GM12878 (cell line): ENCODE results near the gene RDH5. TPM values are rescaled to one million over a fixed set of nuclear protein-coding genes. Genes with fewer than 3 reads are reported as not detected.

Experiments
- ATAC-seq: fragments of 200-7000 bp; cut with Tn5 transposase; 3 replicates; pipeline ENCODE4 v1.9.1; 2020; ENCODE audit warnings: mild to moderate bottlenecking, moderate library complexity
- BruUV-seq: library from RNA; stranded (reverse); fragments of 400-500 nt; replicated peaks from 2 replicates; lab custom pipeline; 2021; lab: Mats Ljungman, UMichigan
- CTCF ChIA-PET: fragments of 300-600 bp; sonication (Branson Sonifier 250); formaldehyde crosslinking; extraction: SDS; loops from one replicate; lab custom pipeline; 2021; ENCODE audit warnings: inconsistent platforms; lab: Yijun Ruan, JAX
- POLR2A ChIA-PET: fragments of 350-600 bp; formaldehyde crosslinking; extraction: SDS; loops from one replicate; lab custom pipeline; 2021; ENCODE audit warnings: inconsistent platforms; lab: Charles Lee
- RAD21 ChIA-PET: fragments of 300-600 bp; sonication (Branson Sonifier 250); formaldehyde crosslinking; loops from one replicate; lab custom pipeline; 2023; ENCODE audit warnings: antibody characterized with exemption; ENCODE audit not compliant: unreplicated experiment; lab: Charles Lee
- SMC1A ChIA-PET: fragments of 300-600 bp; sonication (Branson Sonifier 250); formaldehyde crosslinking; loops from one replicate; lab custom pipeline; 2023; ENCODE audit not compliant: unreplicated experiment, uncharacterized antibody; lab: Charles Lee
- DNase-seq: peaks from one replicate; pipeline ENCODE4 v3.0.0-alpha.2; 2011; ENCODE audit warnings: low read depth, low spot score
- FAIRE-seq: peaks from 3 replicates; lab custom pipeline; 2011; peaks lifted over from hg19 to GRCh38; lab: Jason Lieb, UNC
- H2AFZ ChIP-seq: 2 replicates; pipeline ENCODE4 v1.6.0; 2011; ENCODE audit warnings: low read depth, low read length, control low read depth; ENCODE audit not compliant: control insufficient read depth
- H3K27ac ChIP-seq: 2 replicates; pipeline ENCODE4 v1.5.1; 2011; ENCODE audit warnings: control low read depth; ENCODE audit not compliant: control insufficient read depth, insufficient read depth
- H3K27me3 ChIP-seq, 2 experiments: replicated peaks in 1 of 2; 2 replicates each; pipeline versions ENCODE4 v1.6.0 to v1.6.1; 2011; ENCODE audit warnings: low read length in 1 of 2; ENCODE audit not compliant: control insufficient read depth in 2 of 2, insufficient read depth in 2 of 2
- H3K36me3 ChIP-seq, 2 experiments: 2 replicates each; pipeline ENCODE4 v1.5.1; 2011; ENCODE audit warnings: low read length in 1 of 2; ENCODE audit not compliant: control insufficient read depth in 2 of 2, insufficient read depth in 2 of 2
- H3K4me1 ChIP-seq: 2 replicates; pipeline ENCODE4 v1.6.1; 2011; ENCODE audit warnings: mild to moderate bottlenecking, low read length, moderate library complexity, mixed read lengths; ENCODE audit not compliant: control insufficient read depth, insufficient read depth
- H3K4me2 ChIP-seq: 2 replicates; pipeline ENCODE4 v1.6.0; 2011; ENCODE audit warnings: control low read depth; ENCODE audit not compliant: control insufficient read depth, insufficient read depth
- H3K4me3 ChIP-seq: fragments of 200-600 bp; sonication (generic); 2 replicates; pipeline ENCODE4 v1.5.1; 2016
- H3K79me2 ChIP-seq: 2 replicates; pipeline ENCODE4 v1.6.0; 2011; ENCODE audit warnings: low read length; ENCODE audit not compliant: control insufficient read depth, insufficient read depth
- H3K9ac ChIP-seq: 2 replicates; pipeline ENCODE4 v1.8.0; 2011; ENCODE audit warnings: low read length, control low read depth, mixed read lengths; ENCODE audit not compliant: control insufficient read depth, insufficient read depth
- H3K9me3 ChIP-seq: replicated peaks from 3 replicates; pipeline ENCODE4 v1.5.1; 2011; ENCODE audit warnings: mild to moderate bottlenecking, low read length; ENCODE audit not compliant: control insufficient read depth, insufficient read depth
- H4K20me1 ChIP-seq: 2 replicates; pipeline ENCODE4 v1.6.0; 2011; ENCODE audit not compliant: control insufficient read depth, insufficient read depth
- BCL11A ChIP-seq: IDR thresholded peaks from 2 replicates; pipeline ENCODE4 v1.6.1; 2011; ENCODE audit warnings: low read depth, low read length
- CBX3 ChIP-seq: fragments of 200-600 bp; sonication (generic); IDR thresholded peaks from 2 replicates; pipeline ENCODE4 v1.6.1; 2016; ENCODE audit warnings: low read depth, borderline replicate concordance
- CHD2 ChIP-seq: IDR thresholded peaks from 2 replicates; pipeline ENCODE4 v1.6.1; 2011; ENCODE audit warnings: low read depth, low read length, improper control_type of control experiment, borderline replicate concordance
- CHD4 ChIP-seq: fragments of 200-600 bp; sonication (generic); IDR thresholded peaks from 2 replicates; pipeline ENCODE4 v1.6.1; 2016; ENCODE audit warnings: mild to moderate bottlenecking
- CREB1 ChIP-seq: IDR thresholded peaks from 2 replicates; pipeline ENCODE4 v1.6.1; 2012; ENCODE audit warnings: low read depth, mild to moderate bottlenecking, inconsistent platforms
- EP300 ChIP-seq, 2 experiments: fragments of 150-350 bp in 1 of 2; IDR thresholded peaks; 2 replicates each; pipeline ENCODE4 v1.6.1; 2011 to 2012; ENCODE audit warnings: low read depth in 2 of 2, low read length in 2 of 2, borderline replicate concordance in 1 of 2, improper control_type of control experiment in 1 of 2, inconsistent platforms in 1 of 2; ENCODE audit not compliant: control insufficient read depth in 1 of 2
- FOXK2 ChIP-seq: fragments of 450-650 bp; IDR thresholded peaks from 2 replicates; pipeline ENCODE4 v1.6.1; 2017; ENCODE audit warnings: mild to moderate bottlenecking, moderate library complexity
- KAT2A ChIP-seq: conservative IDR thresholded peaks from 2 replicates; pipeline ENCODE4 v1.6.1; 2011; ENCODE audit warnings: low read depth, low read length; ENCODE audit not compliant: control insufficient read depth
- MEF2B ChIP-seq: fragments of 450-650 bp; IDR thresholded peaks from 2 replicates; pipeline ENCODE4 v1.6.1; 2018; ENCODE audit warnings: mild to moderate bottlenecking, moderate library complexity; ENCODE audit not compliant: partially characterized antibody, poor library complexity, severe bottlenecking
- RBBP5 ChIP-seq: fragments of 200-600 bp; sonication (generic); conservative IDR thresholded peaks from 2 replicates; pipeline ENCODE4 v1.6.1; 2016
- SMAD5 ChIP-seq: IDR thresholded peaks from 2 replicates; pipeline ENCODE4 v1.6.1; 2016; ENCODE audit warnings: antibody characterized with exemption, low read depth
- SREBF2 ChIP-seq: IDR thresholded peaks from 2 replicates; pipeline ENCODE4 v1.6.1; 2012; ENCODE audit warnings: mild to moderate bottlenecking, low read length
- TAF1 ChIP-seq: IDR thresholded peaks from 2 replicates; pipeline ENCODE4 v1.6.1; 2011; ENCODE audit warnings: mild to moderate bottlenecking, low read depth, low read length, borderline replicate concordance
- TCF12 ChIP-seq: IDR thresholded peaks from 2 replicates; pipeline ENCODE4 v1.6.1; 2011; ENCODE audit warnings: low read depth, mild to moderate bottlenecking, low read length
- WGBS: methylation state at CpG from one replicate; pipeline ENCODE4 v1.1.6; 2016; ENCODE audit warnings: low lambda C conversion rate; ENCODE audit not compliant: insufficient replicate concordance, insufficient coverage; ENCODE audit errors: missing lambda C conversion rate; 5-methylcytosine and 5-hydroxymethylcytosine counted together
- in situ Hi-C: fragments of 300-500 bp; cut with MboI; formaldehyde crosslinking; loops from 9 replicates; pipeline ENCODE4 v1.14.3; 2018; ENCODE audit warnings: mixed read lengths
- intact Hi-C: fragments of 100-400 bp; cut with micrococcal nuclease; formaldehyde crosslinking; loops from one replicate; pipeline ENCODE4 v1.14.2; 2022; ENCODE audit not compliant: unreplicated experiment
- polyA plus RNA-seq, 11 experiments: library from polyadenylated mRNA; depleted of rRNA in 4 of 11; unstranded in 6 of 11; stranded (reverse) in 5 of 11; fragments of >200 nt; fragmentation: Nextera tagmentation in 4 of 11; fragmentation: Illumina TruSeq in 1 of 11; extraction: Ambion mirVana in 4 of 11; extraction: Trizol in 1 of 11; gene quantifications; 1 replicate in 1 of 11; 2 replicates in 10 of 11; pipeline versions ENCODE4 v1.2.1 to v1.2.3, GENCODE V29; 2011 to 2016; ENCODE audit warnings: inconsistent platforms in 2 of 11, missing spikeins in 2 of 11, low read depth in 1 of 11
- total RNA-seq, 4 experiments: library from RNA; depleted of rRNA in 3 of 4; stranded (reverse); fragments of >200 nt in 3 of 4; fragmentation: Illumina TruSeq in 1 of 4; extraction: Trizol in 1 of 4; gene quantifications; 2 replicates each; pipeline versions ENCODE4 v1.2.1 to v1.2.3, GENCODE V29; 2013 to 2021

Gene RDH5
- total and polyA plus RNA-seq, 10 of the 15 experiments (the other 5 are each of a cell fraction or from before 2014, with no cell fraction given) = 2.6 to 11.6 (median 7.3) TPM

GRCh38 chr12:55685671-55686070 is 34.5 kb upstream of the RDH5 start:
- RAD21 ChIA-PET = no interaction called here
- TF ChIP-seq KAT2A = no peak
- no peak for TF ChIP-seq CBX3
- TF ChIP-seq, all 136 proteins: peak for 0
- SMC1A ChIA-PET = no interaction called here
- peaks cover 16% of the 10 kb centered on the region for H3K4me1 ChIP-seq
- intact Hi-C loops (no loop called here), in situ Hi-C loops (no loop called here)
- no peaks in the 10 kb centered on the region; a peak in 1 of 4 replicates for H3K27me3 ChIP-seq
- H3K9me3 ChIP-seq = no peaks in the 10 kb centered on the region
- BruUV-seq = no TSS peak
- H3K9ac ChIP-seq = no peak overlapping the region
- H3K36me3 ChIP-seq = no peaks in the 10 kb centered on the region
- POLR2A ChIA-PET = no interaction called here
- DNase-seq (no peak), FAIRE-seq (no peak), ATAC-seq (no peak)
- no peak overlapping the region for H2AFZ ChIP-seq
- no peaks in the 10 kb centered on the region for H3K79me2 ChIP-seq
- CTCF ChIA-PET = no interaction called here
- no peak overlapping the region for H3K4me3 ChIP-seq
- no peaks in the 10 kb centered on the region for H4K20me1 ChIP-seq
- H3K27ac ChIP-seq = no peak overlapping the region
- no peak overlapping the region for H3K4me2 ChIP-seq
- 9% methylated on average over 5 of the region's 5 CpGs for WGBS

DNA sequence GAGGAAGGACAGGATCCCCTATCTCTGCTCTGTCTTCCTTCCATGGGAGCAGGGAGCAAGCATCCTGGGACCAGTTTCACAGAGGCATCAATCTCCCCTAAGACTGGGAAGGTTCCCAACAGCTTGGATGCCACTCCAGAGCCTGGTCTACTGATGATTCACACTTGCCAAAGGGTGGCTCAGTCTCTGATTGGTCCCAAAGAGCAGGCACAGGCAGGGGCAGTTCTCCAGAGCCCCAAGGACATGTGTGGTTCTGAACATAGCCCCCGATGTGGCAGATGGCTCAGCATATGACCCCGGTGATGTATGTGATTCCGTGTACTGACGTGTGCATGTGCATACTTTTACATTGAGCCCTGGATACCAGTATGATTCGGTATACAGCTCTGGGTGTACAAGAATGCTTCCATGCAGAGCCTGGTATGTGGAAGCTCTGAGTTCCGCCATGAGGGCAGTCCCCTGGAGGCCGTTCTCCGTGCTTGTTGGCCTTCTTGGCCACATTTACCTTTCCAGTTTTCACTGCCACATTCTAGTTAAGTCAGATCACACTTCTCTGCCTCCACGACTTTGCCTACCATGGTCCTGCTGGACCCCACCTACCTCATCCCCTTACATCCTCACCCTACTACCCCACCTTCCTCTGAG is 33.7 kb upstream of the RDH5 start:
- no peak overlapping the region for H3K27ac ChIP-seq
- H3K9me3 ChIP-seq = no peaks in the 10 kb centered on the region
- peaks cover 13% of the 10 kb centered on the region for H3K4me1 ChIP-seq
- ChIA-PET POLR2A (interaction anchor here (0.7 kb wide), 1 partner anchor 27 kb away, joined by 6 read pairs; no protein-coding TSS in a partner anchor), CTCF (interaction anchor here (1.0 to 1.3 kb wide), 2 partner anchors 13 to 52 kb away, joined by 3 to 4 read pairs; no protein-coding TSS in a partner anchor), RAD21 (interaction anchor here (0.6 kb wide), 1 partner anchor 951 kb away, joined by 3 read pairs; no protein-coding TSS in a partner anchor), SMC1A (no interaction called here)
- TF ChIP-seq TCF12 = no peak
- TF ChIP-seq RBBP5 = no peak
- TF ChIP-seq BCL11A = no peak
- no peak for TF ChIP-seq CREB1
- no peak for TF ChIP-seq SMAD5
- no peak for TF ChIP-seq TAF1
- TF ChIP-seq EP300 (IDR thresholded peaks at IDR 0.05; ENCODE audit: borderline replicate concordance in 1 of 2, control insufficient read depth in 1 of 2, low read depth in 2 of 2, low read length in 2 of 2) = no peak
- no peak for TF ChIP-seq MEF2B
- TF ChIP-seq SREBF2 = no peak
- no peak for TF ChIP-seq CHD4
- no peak for TF ChIP-seq FOXK2
- TF ChIP-seq CHD2 = no peak
- DNase-seq (no peak), FAIRE-seq (no peak), ATAC-seq (no peak)
- H2AFZ ChIP-seq = no peak overlapping the region
- no peak overlapping the region for H3K4me3 ChIP-seq
- no peaks in the 10 kb centered on the region for H4K20me1 ChIP-seq
- BruUV-seq = no TSS peak
- H3K79me2 ChIP-seq = no peaks in the 10 kb centered on the region
- intact Hi-C loops (no loop called here), in situ Hi-C loops (no loop called here)
- 43% methylated on average over 9 of the region's 9 CpGs for WGBS
- no peaks in the 10 kb centered on the region; a peak in 1 of 4 replicates for H3K27me3 ChIP-seq
- no peaks in the 10 kb centered on the region for H3K36me3 ChIP-seq
- no peak overlapping the region for H3K9ac ChIP-seq
- H3K4me2 ChIP-seq = no peak overlapping the region
